ENCODE results near the gene SLC30A4. TPM values are rescaled to one million over a fixed set of nuclear protein-coding genes. Genes with fewer than 3 reads are reported as not detected.

The SLC30A4 gene
- total and polyA plus RNA-seq, 2 of the 4 experiments (the other 2 are of a cell fraction), result 2.1 to 5.6 TPM

GRCh38 chr15:45550436-45550835 lies 27.9 kb upstream of the SLC30A4 start:
- ATAC-seq (ENCODE audit: low read depth) (peak; percentile 71), DNase-seq (peak; percentile 47)
- no TSS peak for BruUV-seq (replicated peaks)
- H2AK9ac ChIP-seq (replicated peaks; ENCODE audit: low read depth, low read length, poor library complexity), result no peak overlapping the region
- no peak overlapping the region for H2BK5ac ChIP-seq (ENCODE audit: low read depth, low read length, poor library complexity, severe bottlenecking)
- no peaks in the 10 kb centered on the region for H3K27me3 ChIP-seq (ENCODE audit: control insufficient read depth, insufficient read depth, low read length)
- no peak overlapping the region for H3K4ac ChIP-seq (ENCODE audit: low read depth, low read length)
- no peaks in the 10 kb centered on the region for H4K20me1 ChIP-seq (ENCODE audit: insufficient read depth, low read length)
- no peak overlapping the region for H2AFZ ChIP-seq (replicated peaks; ENCODE audit: low read length, poor library complexity)
- no peak overlapping the region for H3K4me3 ChIP-seq (ENCODE audit: insufficient read depth, low read depth, low read length)
- 0 out of 2 replicates have a peak, but pooled peaks cover 1% of the 10 kb centered on the region for H3K4me1 ChIP-seq (ENCODE audit: control insufficient read depth, insufficient read depth, low read length)
- H2BK120ac ChIP-seq (ENCODE audit: low read depth, low read length), result no peak overlapping the region
- TF ChIP-seq ELK1 (IDR thresholded peaks at IDR 0.05; ENCODE audit: borderline replicate concordance, low read depth, low read length) (no peak), BHLHE40 (IDR thresholded peaks at IDR 0.05; ENCODE audit: low read depth, low read length) (no peak), CTCF (conservative IDR thresholded peaks at IDR 0.05; ENCODE audit: low read depth, low read length) (no peak), CHD1 (IDR thresholded peaks at IDR 0.05; ENCODE audit: low read depth, low read length) (no peak), MAFK (IDR thresholded peaks at IDR 0.05; ENCODE audit: low read depth, low read length) (no peak), RAD21 (IDR thresholded peaks at IDR 0.05; ENCODE audit: low read length) (no peak)
- H2AK5ac ChIP-seq (ENCODE audit: low read depth, low read length), result no peak overlapping the region
- no peak overlapping the region for H3K18ac ChIP-seq (ENCODE audit: low read depth, low read length)
- H3K9me3 ChIP-seq (ENCODE audit: control insufficient read depth, insufficient read depth, low read length), result no peaks in the 10 kb centered on the region
- no peak overlapping the region for H2BK20ac ChIP-seq (ENCODE audit: low read depth, low read length)
- ChIA-PET CTCF (no interaction called here), POLR2A (ENCODE audit: unreplicated experiment) (no interaction called here)
- no peaks in the 10 kb centered on the region for H3K36me3 ChIP-seq (ENCODE audit: control insufficient read depth, insufficient read depth, low read length)
- intact Hi-C loops (cut with micrococcal nuclease), result no loop called here
- no peak overlapping the region for H3K14ac ChIP-seq (replicated peaks; ENCODE audit: low read depth, low read length)
- H4K91ac ChIP-seq (ENCODE audit: insufficient read depth, low read depth, low read length), result no peak overlapping the region
- H2BK15ac ChIP-seq (ENCODE audit: low read depth, low read length), result no peak overlapping the region
- H3K79me1 ChIP-seq (ENCODE audit: low read depth in 1 of 2, low read length in 2 of 2), result no peaks in the 10 kb centered on the region
- dilution Hi-C loops (cut with HindIII; ENCODE audit: low sequenced_read_pairs, unreplicated experiment), result no loop called here
- no peak overlapping the region for H4K8ac ChIP-seq (ENCODE audit: low read depth in 2 of 2, low read length in 2 of 2)
- H3K56ac ChIP-seq (ENCODE audit: extremely low read depth, insufficient read depth, low read length), result no peak overlapping the region
- no CpG with 5 or more reads among the region's 3 CpGs for WGBS, 2 experiments (ENCODE audit: extremely low coverage in 2 of 2, insufficient read length in 1 of 2)
- H4K5ac ChIP-seq (ENCODE audit: low read depth, low read length), result no peak overlapping the region
- in situ Hi-C loops (cut with MboI; ENCODE audit: low sequenced_read_pairs), result no loop called here
- no peaks in the 10 kb centered on the region for H3K9me1 ChIP-seq (ENCODE audit: insufficient read depth, low read length)
- H3K9ac ChIP-seq (ENCODE audit: low read depth, low read length), result no peak overlapping the region
- H3K27ac ChIP-seq (ENCODE audit: insufficient read depth, low read length), result no peak overlapping the region
- no peak overlapping the region for H3K23ac ChIP-seq (ENCODE audit: low read depth, low read length)
- no peak overlapping the region for H3K4me2 ChIP-seq (ENCODE audit: low read depth, low read length)
